Activated CD4-positive, alpha-beta T cell treated with anti-CD3 and anti-CD28 coated beads, Interleukin-2, amount 50 U/mL, for 24 hours (primary cell): ENCODE measurements around the gene HOXD4.

Experiments
- DNase-seq, 2 donors: peaks; one replicate each; pipeline ENCODE4 v3.0.0-alpha.2; 2020; ENCODE audit warnings: low read depth in 1 of 2, low spot score in 1 of 2

Gene HOXD4

GRCh38 chr2:176170602-176171305 is 19.4 kb downstream of the HOXD4 start:
- DNase-seq, result no peak

DNA sequence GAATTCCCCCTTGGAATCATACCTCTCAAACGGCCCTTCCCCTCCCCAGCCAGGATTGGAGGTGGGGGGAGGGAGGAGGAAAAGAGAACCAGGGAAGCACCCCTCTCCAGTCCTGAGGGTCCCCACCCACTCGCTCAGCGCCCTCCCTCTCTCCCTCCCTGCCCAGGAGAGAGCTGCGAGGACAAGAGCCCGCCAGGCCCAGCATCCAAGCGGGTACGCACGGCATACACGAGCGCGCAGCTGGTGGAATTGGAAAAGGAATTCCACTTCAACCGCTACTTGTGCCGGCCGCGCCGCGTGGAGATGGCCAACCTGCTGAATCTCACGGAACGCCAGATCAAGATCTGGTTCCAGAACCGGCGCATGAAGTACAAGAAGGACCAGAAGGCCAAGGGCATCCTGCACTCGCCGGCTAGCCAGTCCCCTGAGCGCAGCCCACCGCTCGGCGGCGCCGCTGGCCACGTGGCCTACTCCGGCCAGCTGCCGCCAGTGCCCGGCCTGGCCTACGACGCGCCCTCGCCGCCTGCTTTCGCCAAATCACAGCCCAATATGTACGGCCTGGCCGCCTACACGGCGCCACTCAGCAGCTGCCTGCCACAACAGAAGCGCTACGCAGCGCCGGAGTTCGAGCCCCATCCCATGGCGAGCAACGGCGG is 20.1 kb downstream of the HOXD4 start:
- DNase-seq, result no peak

- no peak for DNase-seq
These were observed 20.9 kb downstream of the HOXD4 start for GRCh38 chr2:176172007-176172894.

DNA sequence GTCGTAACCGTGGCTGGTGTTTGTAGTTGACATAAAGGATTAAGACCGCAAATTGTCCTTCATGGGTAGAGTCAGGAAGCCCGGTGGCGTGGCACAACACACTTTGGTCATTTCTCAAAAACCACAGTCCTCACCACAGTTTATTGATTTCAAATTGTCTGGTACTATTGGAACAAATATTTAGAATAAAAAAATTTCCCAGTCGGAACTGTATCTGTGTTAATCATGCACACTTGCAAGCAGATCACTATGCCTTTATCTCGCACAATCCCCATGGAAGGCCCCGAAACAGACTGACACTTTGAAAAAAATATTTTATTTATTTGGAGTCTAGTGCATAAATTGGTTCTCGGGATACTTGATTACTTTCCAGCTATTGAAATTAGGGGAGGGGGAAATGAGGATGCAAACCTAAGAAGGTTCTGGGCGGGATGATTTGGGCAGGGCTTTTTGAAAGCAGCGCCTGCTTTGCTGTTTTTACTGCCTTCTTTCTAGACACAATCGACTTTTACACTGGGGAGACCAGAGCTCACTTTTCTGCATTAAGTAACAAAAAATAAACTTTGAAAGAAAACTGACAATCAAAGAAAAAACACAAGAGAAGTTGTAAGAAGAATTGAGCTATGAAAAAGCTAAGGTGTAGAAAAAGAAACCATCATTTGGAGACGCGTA is 21.7 kb downstream of the HOXD4 start:
- no peak for DNase-seq

- DNase-seq, result no peak
These were observed 22.4 kb downstream of the HOXD4 start for GRCh38 chr2:176173567-176174381.

DNA sequence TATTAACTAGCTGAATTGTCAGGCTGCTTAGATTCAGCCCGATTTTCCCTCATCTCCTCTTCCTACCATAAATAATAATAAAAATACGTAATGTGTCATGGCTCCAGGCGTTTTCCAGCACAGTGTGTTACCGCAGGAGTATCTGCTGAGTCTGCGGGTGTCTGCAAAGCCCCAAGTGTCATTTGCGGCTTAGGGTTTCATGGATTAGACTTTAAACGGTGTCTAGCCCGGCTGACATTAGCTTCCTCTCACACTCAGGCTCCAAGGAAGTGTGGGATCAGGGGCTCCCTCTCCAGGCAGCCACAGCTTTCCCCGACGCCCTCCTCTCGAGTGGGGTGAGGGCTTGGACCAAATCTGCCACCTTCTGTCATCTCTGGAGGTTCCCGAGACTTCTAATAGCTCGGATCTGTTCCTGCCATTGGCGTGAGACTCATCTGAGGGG is 23.1 kb downstream of the HOXD4 start:
- DNase-seq, result no peak

DNA sequence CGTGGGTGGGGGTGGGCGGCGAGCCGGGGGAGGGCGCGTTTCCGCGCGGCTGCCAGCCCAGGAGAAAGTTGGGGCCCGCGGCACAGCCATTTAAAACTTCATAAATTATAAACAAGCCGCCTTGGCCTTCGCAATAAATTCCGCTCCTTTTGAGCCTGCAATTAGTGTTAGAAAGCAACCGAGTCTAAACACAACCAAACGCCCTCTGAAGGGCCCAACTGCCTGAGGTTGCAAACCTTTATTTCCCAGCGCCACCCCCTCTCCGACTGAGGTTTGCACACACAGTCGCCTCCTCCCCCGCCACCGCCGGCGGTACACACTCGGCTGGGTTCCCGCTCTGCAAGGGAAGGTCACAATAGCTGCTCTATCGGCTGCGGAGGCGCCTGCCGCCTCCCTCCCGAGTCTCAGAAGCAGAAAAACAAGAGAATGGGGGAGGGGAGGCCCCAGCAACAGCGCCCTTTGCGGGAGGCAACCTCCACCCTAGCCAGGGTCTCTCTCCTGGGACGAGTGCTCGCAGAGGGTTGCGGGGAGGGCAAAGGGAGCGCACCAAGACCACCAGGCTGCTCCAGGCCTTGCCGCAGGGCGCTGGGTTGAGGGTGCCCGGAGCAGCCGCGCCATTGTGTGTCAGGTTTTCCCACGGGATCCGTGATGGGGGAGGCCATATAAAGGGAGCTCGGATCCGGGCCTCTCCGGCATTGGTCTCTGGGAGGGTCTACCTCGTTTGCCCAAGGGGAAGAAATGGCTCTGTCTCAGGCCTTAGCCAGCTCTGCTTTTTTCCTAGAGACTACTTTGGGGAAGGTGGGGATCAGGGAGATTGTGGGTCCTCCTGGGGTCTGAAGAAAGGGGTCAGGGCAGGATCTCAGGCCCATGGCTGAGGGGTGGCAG is 23.7 kb downstream of the HOXD4 start:
- no peak for DNase-seq

DNA sequence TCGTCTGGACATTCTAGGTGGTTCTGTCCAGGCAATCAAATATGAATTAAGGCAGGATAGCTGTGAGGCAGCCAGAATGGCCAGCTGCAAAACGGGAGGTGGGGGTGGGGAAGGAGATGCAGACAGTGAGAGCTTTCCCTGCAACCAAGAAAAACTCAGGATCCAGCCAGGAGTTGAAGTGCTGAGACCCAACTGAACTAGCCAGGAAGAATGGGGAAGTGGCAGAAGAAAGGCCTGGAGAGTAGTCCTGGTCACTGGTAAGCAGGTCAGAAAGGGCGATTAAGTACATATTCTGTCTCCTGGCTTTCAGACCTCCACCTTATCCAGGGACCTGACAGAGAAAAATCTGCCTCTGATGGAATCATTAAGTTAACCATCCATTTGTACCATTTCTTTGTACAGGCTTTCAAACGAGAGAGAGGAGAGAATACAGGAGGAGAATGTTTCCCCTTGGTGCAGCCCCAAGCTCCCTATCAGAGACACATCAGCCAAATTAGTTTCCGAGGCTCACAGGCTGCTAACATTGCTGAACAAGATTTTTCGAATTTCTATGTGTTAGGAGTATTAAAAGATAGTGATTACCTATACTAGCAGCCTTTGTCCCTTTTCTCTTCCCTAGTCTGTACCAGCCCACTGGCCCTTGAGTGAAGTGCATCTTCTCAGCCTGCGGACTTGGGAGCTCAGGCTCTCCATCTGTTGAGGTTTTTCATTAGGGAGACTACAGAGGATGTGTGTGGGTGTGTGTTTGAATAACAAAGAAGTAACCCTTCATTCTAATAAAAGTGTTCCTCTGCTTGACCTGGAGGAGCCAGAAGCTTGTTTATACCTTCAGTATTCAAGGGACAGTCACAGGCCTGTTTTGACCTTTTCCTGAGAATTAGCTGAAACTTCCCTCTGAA is 24.6 kb downstream of the HOXD4 start:
- no peak for DNase-seq

DNA sequence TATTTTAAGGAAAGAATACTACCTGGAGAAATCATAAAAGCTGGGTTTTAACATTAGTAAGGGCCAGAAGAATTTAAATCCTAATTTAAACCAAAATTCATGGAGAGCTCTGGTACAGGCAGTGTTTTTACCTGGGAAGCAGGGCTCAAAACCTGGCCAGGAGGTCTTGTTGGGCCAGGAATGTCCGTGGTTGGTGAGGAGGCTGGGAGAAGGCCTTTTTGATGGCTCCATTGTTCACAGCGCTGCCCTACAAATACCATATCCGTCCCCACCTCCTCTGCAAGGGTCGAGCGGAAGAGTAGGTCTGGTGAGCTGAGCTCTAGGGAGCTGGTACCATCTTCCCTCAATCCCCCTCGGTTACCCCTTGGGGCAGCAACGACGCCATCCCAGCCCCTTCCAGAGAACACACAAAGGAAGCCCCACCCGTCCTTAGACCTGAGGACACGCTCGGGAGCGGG is 26.3 kb downstream of the HOXD4 start:
- no peak for DNase-seq

DNA sequence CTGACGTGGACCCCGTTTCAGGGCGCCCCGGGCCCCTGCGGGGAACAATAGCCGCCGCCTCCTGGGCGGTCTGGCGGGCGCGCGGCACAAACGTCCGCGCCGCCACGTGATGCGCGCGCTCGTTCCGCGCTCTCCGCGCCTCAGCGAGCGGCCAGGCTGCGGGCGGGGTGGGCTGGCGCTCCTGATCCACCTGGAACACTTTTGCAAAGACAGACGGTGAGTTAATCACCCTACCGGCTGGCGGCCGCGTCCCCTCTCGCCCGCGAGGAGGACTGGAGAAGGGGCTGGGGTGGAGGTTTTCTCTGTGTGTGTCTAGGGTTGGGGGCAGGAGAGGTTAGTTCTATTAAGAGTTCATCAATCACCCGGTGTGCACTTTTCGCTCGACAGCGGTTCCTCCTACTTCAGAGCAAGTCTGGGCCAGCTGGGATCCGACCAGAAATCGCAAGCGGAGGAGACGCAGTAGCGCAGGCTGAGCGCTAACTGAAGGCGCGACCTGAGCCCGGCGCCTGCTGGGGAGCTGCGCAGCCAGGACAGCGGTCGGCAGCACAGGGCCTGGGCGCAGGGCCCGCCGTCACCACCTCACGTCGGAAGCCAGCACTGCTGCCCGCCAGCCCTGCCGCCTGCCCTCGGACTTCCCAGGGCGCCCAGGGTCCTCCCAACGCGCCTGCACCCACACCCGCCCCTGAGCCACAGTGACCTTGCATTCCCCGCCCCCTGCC is 26.8 kb downstream of the HOXD4 start:
- DNase-seq, result no peak

DNA sequence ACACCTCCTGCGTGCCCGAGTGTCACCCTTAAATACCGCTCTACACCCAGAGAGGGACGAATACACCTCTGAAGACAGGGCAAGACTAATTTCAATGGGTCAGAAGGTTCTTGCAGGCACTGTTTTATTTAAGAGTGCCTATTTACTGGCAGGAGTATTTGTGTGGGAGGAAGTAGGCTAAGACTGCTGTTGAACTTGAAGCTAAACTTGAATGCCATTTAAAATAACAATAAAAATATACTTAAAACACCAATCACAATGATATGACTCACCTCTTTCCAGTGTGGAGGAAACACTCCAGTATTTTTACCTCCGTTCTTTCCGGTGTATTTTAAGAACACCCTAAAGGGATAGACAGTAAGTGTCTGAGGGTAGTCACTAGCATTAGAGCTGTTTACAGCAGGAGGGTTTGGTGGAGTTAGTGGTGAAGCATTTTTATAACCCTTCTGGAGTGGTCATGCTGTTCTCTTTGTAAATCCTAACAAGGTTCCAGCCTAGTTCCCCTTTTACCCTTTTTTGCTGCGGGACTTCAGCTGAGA is 27.5 kb downstream of the HOXD4 start:
- DNase-seq, result no peak

- no peak for DNase-seq
These were observed 30.2 kb downstream of the HOXD4 start for GRCh38 chr2:176181551-176181950.

DNA sequence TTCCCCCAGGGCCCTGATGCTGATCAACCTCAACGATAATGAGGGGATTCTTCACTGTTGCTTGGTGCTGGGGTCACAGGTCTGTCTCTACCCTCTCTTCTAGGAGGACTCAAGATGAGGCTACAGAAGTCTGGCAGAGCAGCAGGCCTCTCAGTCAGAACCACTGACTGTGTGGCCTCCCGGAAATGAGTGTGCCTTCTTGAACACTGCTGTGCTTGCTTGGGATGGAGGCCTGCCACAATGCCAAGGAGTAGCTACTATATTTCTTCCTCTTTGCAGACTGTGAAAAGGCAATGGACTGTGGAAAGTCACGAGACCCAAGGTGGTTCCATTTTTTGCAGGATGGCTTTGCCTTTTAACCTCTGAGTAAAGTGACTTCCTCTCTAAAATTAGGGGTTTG is 31.3 kb downstream of the HOXD4 start:
- DNase-seq, result no peak

DNA sequence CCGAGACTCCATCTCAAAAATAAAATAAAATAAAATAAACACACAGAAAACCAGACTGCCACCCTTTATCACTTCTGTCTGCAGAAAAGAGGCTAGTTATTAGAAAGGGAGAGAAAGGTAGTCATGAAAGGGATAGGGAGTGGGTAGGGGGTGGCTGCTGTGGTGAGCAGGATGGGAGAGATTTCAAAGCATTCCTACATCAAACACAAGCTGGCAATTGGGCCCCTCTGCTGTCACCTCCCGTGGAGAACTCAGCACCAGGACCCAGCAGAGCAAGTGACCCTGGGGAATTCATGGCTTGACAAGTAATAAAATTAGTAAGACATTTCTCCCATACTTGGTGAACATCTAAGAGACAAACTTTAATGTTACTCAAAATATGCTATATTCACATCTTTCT is 33.4 kb downstream of the HOXD4 start:
- DNase-seq, result no peak

DNA sequence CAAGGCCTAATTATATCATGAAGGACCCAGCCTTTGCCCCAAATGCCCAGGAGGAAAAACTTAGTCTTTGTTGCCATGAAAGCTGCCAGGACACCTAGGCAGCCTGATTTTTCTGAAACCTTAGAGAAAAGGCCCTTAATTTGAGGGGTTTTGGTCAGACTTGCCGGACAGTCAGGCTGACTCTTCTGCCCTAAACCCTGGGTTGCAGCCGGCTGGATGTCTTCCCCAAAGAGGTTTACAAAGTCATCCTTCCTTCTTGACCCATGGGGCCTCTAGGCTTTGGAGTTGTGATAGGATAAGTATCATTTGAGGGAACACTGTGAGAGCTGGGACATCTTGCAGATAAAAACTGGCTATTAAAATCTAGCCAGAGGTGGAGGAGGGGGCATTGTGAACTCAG is 34.7 kb downstream of the HOXD4 start:
- no peak for DNase-seq

GRCh38 chr2:176187200-176187898 is 36.0 kb downstream of the HOXD4 start:
- DNase-seq, result no peak
